Measurements from ENCODE around the gene ANKH. TPM values are rescaled to one million over a fixed set of nuclear protein-coding genes. Genes with fewer than 3 reads are reported as not detected.

Gene ANKH
- total and polyA plus RNA-seq, 2 of the 13 experiments (the other 11 are each of a cell fraction or from before 2014, with no cell fraction given) = 25.0 to 36.0 TPM

- TF ChIP-seq BCL6 (CRISPR knock-in tag; IDR thresholded peaks at IDR 0.05) (no peak), MLX (CRISPR knock-in tag; IDR thresholded peaks at IDR 0.05) (no peak)
Measured at GRCh38 chr5:14816374-14816998, 55.1 kb downstream of the ANKH start (continued).

GRCh38 chr5:14813747-14814146, 57.8 kb downstream of the ANKH start:
- Histone ChIP-seq H3K27ac (ENCODE audit: extremely low read length, insufficient read depth, low read length) (no peak overlapping the region), H2AFZ (ENCODE audit: low read length) (no peak overlapping the region), H4K20me1 (ENCODE audit: insufficient read depth, low read length) (no peaks in the 10 kb centered on the region), H3K36me3 (replicated peaks in 1 of 2; ENCODE audit: control insufficient read depth in 1 of 2, insufficient read depth in 2 of 2, low read length in 2 of 2) (0 out of 5 replicates have a peak, but pooled peaks cover 0 to 3% of the 10 kb centered on the region in 2 experiments), H3K4me3 (replicated peaks in 1 of 3; ENCODE audit: insufficient read depth in 1 of 3, low read depth in 2 of 3, low read length in 3 of 3) (no peak overlapping the region), H3K79me2 (ENCODE audit: insufficient read depth, low read length) (no peaks in the 10 kb centered on the region), H3K4me1 (ENCODE audit: insufficient read depth, low read length) (peaks cover 34% of the 10 kb centered on the region), H3K4me2 (ENCODE audit: low read depth, low read length) (no peak overlapping the region), H3K9me3 (ENCODE audit: low read length) (no peaks in the 10 kb centered on the region), H3K9ac (ENCODE audit: insufficient read depth, low read depth, low read length) (no peak overlapping the region), H3K27me3 (ENCODE audit: control insufficient read depth in 1 of 2, insufficient read depth in 2 of 2, low read length in 2 of 2) (no peaks in the 10 kb centered on the region)
- intact Hi-C loops (cut with micrococcal nuclease; ENCODE audit: unreplicated experiment) = no loop called here
- ChIA-PET POLR2A (no interaction called here), CTCF (ENCODE audit: low intra/inter-chr PET ratio, low total read pairs) (no interaction called here)
- in situ Hi-C loops (cut with HindIII; ENCODE audit: extremely low pct_ligation_motif_present, low pct_unique_long_range_greater_than_20kb) = no loop called here
- no peak for ATAC-seq
- no TSS peak for BruUV-seq (replicated peaks)
- WGBS (ENCODE audit: low lambda C conversion rate) = 94% methylated on average over 3 of the region's 3 CpGs
- DNase-seq (ENCODE audit: low spot score) = no peak
- FAIRE-seq = no peak
- TF ChIP-seq KLF11 (CRISPR knock-in tag; IDR thresholded peaks at IDR 0.05) (no peak), TBX2 (CRISPR knock-in tag; IDR thresholded peaks at IDR 0.05; ENCODE audit: borderline replicate concordance) (no peak), FUBP1 (CRISPR knock-in tag; IDR thresholded peaks at IDR 0.05; ENCODE audit: borderline replicate concordance) (no peak), HDAC2 (CRISPR knock-in tag; IDR thresholded peaks at IDR 0.05) (no peak), ZNF512B (CRISPR knock-in tag; IDR thresholded peaks at IDR 0.05; ENCODE audit: borderline replicate concordance) (no peak), ZNF207 (IDR thresholded peaks at IDR 0.05; ENCODE audit: borderline replicate concordance) (no peak), MXD1 (CRISPR knock-in tag; IDR thresholded peaks at IDR 0.05) (no peak), HDAC1 (CRISPR knock-in tag; IDR thresholded peaks at IDR 0.05) (no peak), ZNF703 (CRISPR knock-in tag; IDR thresholded peaks at IDR 0.05; ENCODE audit: borderline replicate concordance) (no peak), ZNF362 (CRISPR knock-in tag; IDR thresholded peaks at IDR 0.05; ENCODE audit: borderline replicate concordance) (no peak), ZNF562 (CRISPR knock-in tag; IDR thresholded peaks at IDR 0.05; ENCODE audit: borderline replicate concordance) (no peak), EZH2 (conservative IDR thresholded peaks at IDR 0.05; ENCODE audit: low read depth, low read length) (no peak)
